Inferior parietal cortex (tissue), 1 donor: ENCODE measurements around the gene HDAC3.

Experiments
- DNase-seq: peaks from one replicate; pipeline ENCODE4 v3.0.0-alpha.2; 2016; ENCODE audit errors: extremely low spot score

The HDAC3 gene

GRCh38 chr5:141602606-141603005 is 34.0 kb downstream of the HDAC3 start:
- no peak for DNase-seq

GRCh38 chr5:141598391-141599345 is 38.0 kb downstream of the HDAC3 start:
- DNase-seq, result no peak

GRCh38 chr5:141597814-141598213 is 38.8 kb downstream of the HDAC3 start:
- DNase-seq, result no peak

- DNase-seq, result no peak
These were observed 39.3 kb downstream of the HDAC3 start for GRCh38 chr5:141597394-141597793.

GRCh38 chr5:141596867-141597266 is 39.8 kb downstream of the HDAC3 start:
- no peak for DNase-seq

- no peak for DNase-seq
These were observed 46.5 kb downstream of the HDAC3 start for GRCh38 chr5:141590127-141590526.

GRCh38 chr5:141586246-141586645 is 50.4 kb downstream of the HDAC3 start:
- DNase-seq, result no peak

- no peak for DNase-seq
These were observed 51.1 kb downstream of the HDAC3 start for GRCh38 chr5:141585594-141585993.

GRCh38 chr5:141574122-141574510 is 62.5 kb downstream of the HDAC3 start:
- no peak for DNase-seq

- DNase-seq, result no peak
These were observed 63.0 kb downstream of the HDAC3 start for GRCh38 chr5:141573489-141574121.
